Measurements from ENCODE around the gene IL1RAPL1.

Gene IL1RAPL1

DNA sequence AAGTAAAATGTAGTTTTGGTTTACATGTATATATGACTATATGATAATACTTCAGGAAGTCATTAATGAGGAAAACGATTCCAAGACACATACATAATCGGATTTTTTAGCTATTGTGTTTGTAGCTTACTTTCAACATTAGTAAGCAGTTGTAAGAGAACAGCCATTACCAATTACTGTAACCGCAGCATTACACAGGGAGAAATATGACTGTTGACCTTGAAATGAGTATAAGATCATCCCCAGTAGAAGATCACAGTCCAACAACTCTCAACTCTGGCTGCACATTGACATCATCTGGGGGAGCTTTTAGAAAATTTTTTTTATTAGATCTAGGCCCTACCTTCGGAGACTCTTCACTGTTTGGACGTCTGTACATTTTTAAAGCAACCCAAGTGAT lies 866.1 kb downstream of the IL1RAPL1 start:
- DNase-seq = no peak

DNA sequence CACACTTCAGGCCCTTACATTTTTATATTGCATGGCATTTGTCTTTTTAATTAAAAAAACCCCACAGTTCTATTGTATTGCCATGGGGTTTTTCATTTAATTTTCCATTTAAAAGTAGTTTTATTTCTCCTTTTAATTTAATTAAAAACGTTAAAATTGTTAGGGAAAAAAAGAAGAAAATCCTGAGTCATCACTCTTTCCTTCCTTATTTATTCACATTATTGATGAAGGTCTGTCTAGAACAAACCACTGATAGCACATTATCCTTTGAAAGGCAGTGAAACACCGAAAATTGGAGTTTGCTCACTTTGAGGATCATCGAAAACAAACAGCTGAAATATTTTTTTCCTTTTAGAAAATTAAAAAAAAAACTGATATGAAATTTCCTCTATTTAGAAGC lies 868.5 kb downstream of the IL1RAPL1 start:
- DNase-seq = no peak

- no peak for DNase-seq
These were observed 873.8 kb downstream of the IL1RAPL1 start for GRCh38 chrX:29461039-29461438.

GRCh38 chrX:29466456-29466855 lies 879.2 kb downstream of the IL1RAPL1 start:
- DNase-seq = no peak

GRCh38 chrX:29468911-29469494 lies 881.8 kb downstream of the IL1RAPL1 start:
- no peak for DNase-seq

DNA sequence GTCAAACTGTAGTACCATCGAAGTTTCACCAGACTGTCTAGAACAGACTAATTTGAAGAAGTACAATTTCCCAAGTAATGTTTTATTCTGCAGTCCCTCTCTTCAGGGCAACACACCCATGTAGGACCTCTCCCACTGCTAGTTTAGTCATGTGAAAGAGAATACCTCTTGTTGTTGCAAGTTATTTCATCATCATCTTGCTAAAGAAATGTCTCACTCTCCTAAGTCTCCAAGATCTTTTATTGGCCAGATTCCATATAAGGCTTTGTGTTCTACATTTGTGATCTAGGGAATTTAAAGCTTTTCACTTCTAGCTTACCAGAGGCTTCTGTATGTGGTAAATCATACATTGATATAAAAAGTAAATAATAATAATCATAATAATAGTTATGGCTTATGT lies 882.8 kb downstream of the IL1RAPL1 start:
- no peak for DNase-seq

- DNase-seq = no peak
These were observed 884.6 kb downstream of the IL1RAPL1 start for GRCh38 chrX:29471829-29472228.

- no peak for DNase-seq
These were observed 890.6 kb downstream of the IL1RAPL1 start for GRCh38 chrX:29477878-29478277.

GRCh38 chrX:29478336-29479069 lies 891.3 kb downstream of the IL1RAPL1 start:
- no peak for DNase-seq

DNA sequence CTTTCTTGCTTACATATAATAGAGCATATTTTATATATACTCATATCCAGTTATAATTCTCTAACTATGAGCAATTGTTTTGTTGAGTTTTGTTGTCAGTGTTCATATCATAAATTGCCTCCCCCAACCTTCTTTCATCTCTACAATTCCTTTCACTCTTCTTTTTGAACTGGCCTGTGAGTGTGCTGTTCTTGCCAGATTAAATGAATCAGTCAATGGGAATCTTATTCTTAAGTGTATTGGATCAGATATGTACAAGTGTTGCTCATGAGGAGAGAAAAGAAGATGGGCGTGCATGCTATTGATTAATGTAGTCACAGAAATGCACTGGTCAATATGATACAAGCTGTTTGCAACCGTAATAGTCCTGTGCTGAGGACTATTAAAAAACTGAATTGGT lies 900.0 kb downstream of the IL1RAPL1 start:
- DNase-seq = no peak

DNA sequence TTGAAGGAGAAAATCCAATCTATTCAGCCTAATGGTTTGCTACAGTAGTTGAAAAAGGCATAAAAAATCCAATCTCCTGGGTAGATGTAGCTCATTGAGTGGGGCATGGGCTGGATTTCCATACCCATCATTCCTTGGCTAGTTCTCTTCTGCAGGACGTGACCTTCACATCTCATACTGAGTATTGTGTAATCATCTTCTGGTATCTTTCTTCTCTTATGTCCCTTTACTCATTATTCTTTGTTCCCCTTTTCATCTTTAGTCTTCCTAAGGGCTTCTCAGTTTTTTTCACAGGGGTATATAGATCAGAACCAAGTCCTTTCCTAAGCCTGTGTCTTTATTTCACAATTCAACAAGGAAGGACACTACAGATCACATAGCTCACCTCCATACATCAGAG lies 900.5 kb downstream of the IL1RAPL1 start:
- no peak for DNase-seq

DNA sequence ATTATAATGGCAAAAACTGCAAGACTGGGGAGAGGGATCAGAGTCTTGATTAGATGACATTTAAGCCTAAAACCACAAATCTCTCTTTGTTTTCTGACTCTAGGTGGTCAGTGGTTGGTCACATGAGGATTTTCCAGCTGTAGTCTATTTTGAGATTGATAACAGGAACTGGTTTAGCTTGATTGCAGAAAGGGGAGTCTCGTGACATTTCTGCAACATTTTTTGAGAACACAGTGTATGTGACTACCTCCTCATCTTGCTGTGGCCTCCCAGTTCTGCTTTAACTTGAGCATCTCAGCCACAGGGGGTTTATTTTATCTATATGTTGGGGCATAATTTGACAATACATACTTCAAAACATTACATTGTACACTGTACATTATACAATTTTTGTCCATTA lies 901.7 kb downstream of the IL1RAPL1 start:
- no peak for DNase-seq

- DNase-seq = no peak
These were observed 903.4 kb downstream of the IL1RAPL1 start for GRCh38 chrX:29490606-29491005.

DNA sequence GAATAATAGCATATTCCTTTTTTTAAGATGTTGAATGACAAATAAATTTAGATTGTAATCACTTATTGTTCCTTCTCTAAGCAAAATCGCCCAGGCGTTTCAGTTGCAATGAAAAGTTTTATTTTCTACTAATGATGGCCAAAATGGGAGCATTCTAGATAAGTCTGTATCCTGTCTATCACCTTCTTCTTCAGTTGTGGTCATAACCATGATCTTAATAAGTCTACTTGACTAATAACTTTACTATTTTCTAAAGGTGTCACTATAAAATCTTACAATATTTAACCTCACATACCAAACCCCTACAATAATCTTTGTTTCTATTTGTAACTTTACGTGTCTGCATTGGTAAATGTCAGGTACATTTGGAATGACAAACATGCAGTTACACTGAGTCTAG lies 904.4 kb downstream of the IL1RAPL1 start:
- no peak for DNase-seq

DNA sequence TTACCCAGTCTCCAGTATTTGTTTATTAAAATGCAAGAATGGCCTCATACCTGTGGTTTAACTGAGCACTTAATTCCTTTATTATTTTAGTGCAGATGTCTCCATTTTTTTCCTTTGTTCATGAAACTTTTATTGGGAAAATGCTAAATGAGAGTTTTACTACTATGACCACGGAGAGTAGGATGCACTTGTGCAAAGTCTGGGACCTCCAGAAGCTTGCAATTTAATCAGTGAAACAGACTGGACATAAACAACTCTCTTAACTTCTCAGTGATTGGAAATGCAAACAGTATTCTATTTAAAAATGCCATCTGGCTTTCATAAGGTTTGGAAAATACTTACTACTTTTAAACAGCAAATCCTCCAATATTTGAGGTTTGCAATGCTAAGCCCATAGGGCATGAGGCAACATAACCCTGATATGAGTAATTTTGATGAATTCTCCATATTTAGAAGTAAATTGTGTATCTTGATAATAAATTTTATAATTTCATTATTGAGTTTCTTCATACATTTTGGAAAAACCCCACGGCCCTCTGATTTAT lies 909.5 kb downstream of the IL1RAPL1 start:
- no peak for DNase-seq

GRCh38 chrX:29506729-29507128 lies 919.5 kb downstream of the IL1RAPL1 start:
- DNase-seq = no peak

DNA sequence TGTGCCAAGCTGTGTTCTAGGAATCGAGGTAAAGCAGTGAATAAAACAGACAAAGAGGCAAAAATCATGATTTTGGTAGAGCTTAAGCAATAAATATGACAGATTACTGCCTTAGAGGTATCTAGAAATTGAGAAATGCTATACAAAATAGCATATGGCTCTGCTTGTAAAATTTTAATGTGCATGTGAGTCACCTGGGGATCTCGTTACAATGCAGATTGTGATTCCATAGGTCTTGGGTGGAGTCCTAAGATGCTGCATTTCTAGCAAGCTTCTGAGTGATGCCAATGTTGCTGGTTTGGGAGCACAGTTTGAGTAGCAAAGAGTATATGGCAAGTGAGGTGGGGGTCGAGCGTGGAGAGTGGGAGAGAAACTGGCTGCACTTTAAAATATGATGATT lies 930.9 kb downstream of the IL1RAPL1 start:
- no peak for DNase-seq

- no peak for DNase-seq
These were observed 941.0 kb downstream of the IL1RAPL1 start for GRCh38 chrX:29528281-29528680.

- DNase-seq = no peak
These were observed 943.3 kb downstream of the IL1RAPL1 start for GRCh38 chrX:29530501-29530900.

DNA sequence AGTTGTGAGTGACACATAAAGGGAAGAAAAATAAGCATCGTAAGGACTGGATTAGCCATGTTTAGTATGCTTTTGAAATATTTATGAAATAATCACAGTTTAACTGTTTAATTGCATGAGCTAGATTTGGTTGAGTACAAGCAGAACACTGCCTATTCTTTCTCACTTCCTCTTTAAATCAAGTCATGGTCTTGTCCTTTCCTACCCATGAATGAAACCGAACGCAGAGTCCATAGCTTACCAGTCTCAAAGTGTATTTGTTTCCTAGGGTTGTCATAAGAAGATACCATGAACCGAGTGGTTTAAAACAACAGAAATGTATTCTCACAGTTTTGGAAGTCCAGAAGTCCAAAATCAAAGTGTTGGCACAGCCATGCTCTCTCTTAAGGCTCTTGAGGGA lies 944.1 kb downstream of the IL1RAPL1 start:
- no peak for DNase-seq

DNA sequence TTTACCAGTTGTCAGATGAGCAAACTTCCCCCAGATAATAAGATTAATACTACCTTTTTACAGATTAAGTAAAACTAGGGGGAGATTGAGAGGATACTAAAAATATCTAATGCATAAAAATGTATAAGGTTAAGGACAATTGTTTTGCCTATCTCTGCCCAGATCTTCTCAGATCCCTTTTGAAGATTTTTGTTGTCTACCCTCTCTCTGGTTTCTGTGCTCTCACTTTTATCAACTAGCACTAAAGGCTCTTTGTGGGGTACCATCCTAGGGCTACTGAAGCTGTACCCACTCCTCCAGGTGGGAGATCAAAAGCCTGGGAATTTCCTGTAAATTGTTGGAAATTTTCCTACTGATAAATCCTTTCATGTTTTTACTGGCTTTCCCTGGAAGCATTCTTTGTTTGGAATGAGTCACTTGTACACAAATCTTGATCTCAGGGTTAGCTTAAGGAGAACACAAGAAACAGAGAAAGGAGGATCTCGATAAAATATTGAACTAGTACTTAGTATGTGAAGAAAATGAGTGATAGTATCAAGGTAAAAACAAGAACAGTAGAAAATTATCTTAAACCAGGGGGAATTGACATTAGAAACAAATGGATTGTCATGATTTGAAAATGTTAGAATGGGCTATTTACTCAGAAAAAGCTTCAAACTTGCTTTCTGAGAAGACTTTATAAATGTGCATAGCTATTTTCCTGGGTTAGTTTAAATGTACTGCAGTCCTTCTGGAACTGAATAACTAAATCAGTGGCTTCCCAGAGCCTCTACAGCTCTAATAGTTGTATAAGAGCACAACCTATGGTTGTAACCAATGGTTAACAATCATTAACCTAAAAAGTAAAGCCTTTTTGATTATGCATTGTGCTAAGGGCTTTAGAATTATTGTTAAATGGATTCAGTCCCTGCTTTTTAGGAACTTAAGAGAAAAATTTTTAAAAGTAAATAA lies 948.2 kb downstream of the IL1RAPL1 start:
- no peak for DNase-seq

DNA sequence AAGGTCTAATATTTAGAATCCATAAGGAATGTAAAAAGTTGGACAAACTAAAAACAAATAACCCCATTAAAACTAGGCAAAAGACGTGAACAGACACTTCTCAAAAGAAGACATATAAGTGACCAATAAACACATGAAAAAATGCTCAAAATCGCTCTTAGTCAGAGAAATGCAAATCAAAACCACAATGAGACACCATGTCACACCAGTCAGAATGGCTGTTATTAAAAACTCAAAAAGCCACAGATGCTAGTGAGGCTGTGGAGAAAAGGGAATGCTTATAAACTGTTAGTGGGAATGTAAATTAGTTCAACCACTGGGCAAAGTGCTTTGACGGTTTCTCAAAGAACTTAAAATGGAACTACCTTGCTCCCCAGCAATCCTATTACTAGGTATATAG lies 953.8 kb downstream of the IL1RAPL1 start:
- no peak for DNase-seq

DNA sequence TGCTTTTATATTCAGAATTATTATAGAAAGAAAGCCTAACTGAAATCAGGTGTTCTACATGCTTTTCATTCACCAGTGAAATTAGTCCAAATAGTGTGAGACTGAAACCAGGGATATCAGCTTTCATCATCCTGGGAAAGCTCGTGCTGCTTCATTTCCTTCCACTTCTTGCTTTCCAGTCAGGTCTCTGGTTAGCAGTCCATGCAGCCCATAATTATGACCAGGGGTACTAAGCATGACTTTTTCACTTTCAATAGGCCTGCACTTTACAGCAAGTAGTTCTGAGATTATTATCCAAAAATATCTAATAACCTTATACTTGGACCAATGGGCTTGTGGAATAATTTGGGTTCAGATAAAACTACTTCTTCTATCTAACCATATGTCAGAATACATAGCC lies 954.9 kb downstream of the IL1RAPL1 start:
- no peak for DNase-seq

GRCh38 chrX:29545878-29546277 lies 958.6 kb downstream of the IL1RAPL1 start:
- no peak for DNase-seq
